IPS-NIHi7 (cell line): ENCODE data around the gene GRIA4.
"Not testable (repeated sequence)": the region's sequence is repeated elsewhere in the genome, so short reads cannot be mapped to it uniquely, and the experiment has no call there.

Source experiments
- DNase-seq: peaks from one replicate; pipeline ENCODE4 v3.0.0; 2012; ENCODE audit warnings: mixed read lengths; ENCODE audit errors: extremely low spot score

GRIA4 gene

GRCh38 chr11:105858841-105859240, 249.0 kb downstream of the GRIA4 start:
- no peak for DNase-seq

- no peak for DNase-seq
Observed at GRCh38 chr11:105860105-105860504, 250.2 kb downstream of the GRIA4 start.

GRCh38 chr11:105861225-105861624, 251.4 kb downstream of the GRIA4 start:
- no peak for DNase-seq

GRCh38 chr11:105862736-105863367, 253.0 kb downstream of the GRIA4 start:
- DNase-seq: peak; percentile 23

- peak; percentile 10 for DNase-seq
Observed at GRCh38 chr11:105863523-105863922, 253.7 kb downstream of the GRIA4 start.

GRCh38 chr11:105867742-105868141, 257.9 kb downstream of the GRIA4 start:
- no peak for DNase-seq

- no peak for DNase-seq
Observed at GRCh38 chr11:105868762-105869285, 259.0 kb downstream of the GRIA4 start.

- DNase-seq: no peak
Observed at GRCh38 chr11:105870516-105871113, 260.7 kb downstream of the GRIA4 start.

GRCh38 chr11:105878510-105878909, 268.6 kb downstream of the GRIA4 start:
- DNase-seq: no peak

- not testable (repeated sequence) for DNase-seq
Observed at GRCh38 chr11:105878927-105879326, 269.1 kb downstream of the GRIA4 start.

GRCh38 chr11:105881027-105881426, 271.2 kb downstream of the GRIA4 start:
- DNase-seq: no peak

GRCh38 chr11:105884436-105884835, 274.6 kb downstream of the GRIA4 start:
- no peak for DNase-seq

GRCh38 chr11:105891685-105892084, 281.8 kb downstream of the GRIA4 start:
- no peak for DNase-seq

- no peak for DNase-seq
Observed at GRCh38 chr11:105897161-105897560, 287.3 kb downstream of the GRIA4 start.

- DNase-seq: no peak
Observed at GRCh38 chr11:105899772-105900171, 289.9 kb downstream of the GRIA4 start.

GRCh38 chr11:105900515-105901035, 290.7 kb downstream of the GRIA4 start:
- DNase-seq: no peak

- no peak for DNase-seq
Observed at GRCh38 chr11:105903113-105903512, 293.2 kb downstream of the GRIA4 start.

- DNase-seq: no peak
Observed at GRCh38 chr11:105906517-105906916, 296.6 kb downstream of the GRIA4 start.

- no peak for DNase-seq
Observed at GRCh38 chr11:105907319-105907718, 297.4 kb downstream of the GRIA4 start.

GRCh38 chr11:105910095-105910715, 300.3 kb downstream of the GRIA4 start:
- DNase-seq: no peak

- no peak for DNase-seq
Observed at GRCh38 chr11:105911454-105911853, 301.6 kb downstream of the GRIA4 start.

- DNase-seq: no peak
Observed at GRCh38 chr11:105912666-105913065, 302.8 kb downstream of the GRIA4 start.

- no peak for DNase-seq
Observed at GRCh38 chr11:105915021-105915420, 305.1 kb downstream of the GRIA4 start.
